Esophagus squamous epithelium (tissue), 4 donors: ENCODE measurements around the gene DDO.

Source experiments
- CTCF ChIP-seq, 6 experiments: fragments of 450-650 bp in 4 of 6; fragments of 200-600 bp in 2 of 6; sonication (generic) in 2 of 6; IDR thresholded peaks; one replicate each; pipeline ENCODE4 v1.5.1; 2016 to 2019; ENCODE audit warnings: antibody characterized with exemption in 6 of 6, mild to moderate bottlenecking in 4 of 6, moderate library complexity in 4 of 6
- POLR2A ChIP-seq, 4 donors: fragments of 450-650 bp; IDR thresholded peaks; one replicate each; pipeline ENCODE4 v1.6.1; 2017; ENCODE audit warnings: antibody characterized with exemption in 4 of 4, mild to moderate bottlenecking in 4 of 4, moderate library complexity in 3 of 4

- TF ChIP-seq CTCF (IDR thresholded peaks at IDR 0.05) (no peak), POLR2A (IDR thresholded peaks at IDR 0.05) (no peak)
Observed at GRCh38 chr6:110366256-110366655, 49.1 kb downstream of the DDO start.
